HG03095 (cell line): Measurements from ENCODE around the gene FST.

ENCODE experiments used
- ATAC-seq: cut with Tn5 transposase; IDR thresholded peaks from one replicate; pipeline ENCODE4 v1.9.1; 2021; ENCODE audit warnings: moderate library complexity; ENCODE audit not compliant: unreplicated experiment

FST gene

DNA sequence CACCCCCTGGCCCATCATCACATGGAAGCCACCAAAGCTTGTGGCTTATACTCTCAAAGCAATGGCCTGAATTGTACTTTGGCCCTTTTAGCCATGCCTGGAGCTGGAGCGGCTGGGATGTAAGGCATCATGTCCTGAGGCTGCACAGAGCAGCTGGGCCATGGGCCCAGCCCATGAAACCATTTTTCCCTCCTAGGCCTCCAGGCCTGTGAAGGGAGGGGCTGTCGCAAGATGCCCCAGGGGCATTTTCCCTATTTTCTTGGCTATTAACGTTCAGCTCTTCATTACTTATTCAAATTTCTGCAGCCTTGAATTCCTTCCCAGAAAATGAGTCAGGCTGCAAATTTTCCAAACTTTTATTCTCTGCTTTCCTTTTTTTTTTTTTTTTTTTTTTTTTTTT lies 27.7 kb downstream of the FST start:
- ATAC-seq, result no peak

DNA sequence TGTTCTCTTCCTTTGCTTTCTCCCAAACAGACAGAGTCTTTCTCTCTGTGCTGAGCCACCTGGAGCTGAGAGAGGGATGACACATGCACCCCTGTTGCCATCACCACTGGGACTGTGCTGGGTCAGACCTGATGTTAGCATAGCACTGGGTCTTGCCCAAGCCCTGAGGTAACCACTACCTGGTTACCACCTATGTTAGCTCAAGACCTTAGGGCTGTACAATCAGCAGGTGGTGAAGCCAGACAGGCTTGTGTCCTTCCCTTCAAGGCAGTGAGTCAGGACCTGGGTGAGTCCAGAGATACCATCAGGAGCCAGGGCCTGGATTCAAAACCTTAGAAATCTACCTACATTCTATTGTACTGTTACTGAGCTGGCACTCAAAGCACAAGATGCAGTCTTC lies 32.1 kb downstream of the FST start:
- ATAC-seq, result no peak

DNA sequence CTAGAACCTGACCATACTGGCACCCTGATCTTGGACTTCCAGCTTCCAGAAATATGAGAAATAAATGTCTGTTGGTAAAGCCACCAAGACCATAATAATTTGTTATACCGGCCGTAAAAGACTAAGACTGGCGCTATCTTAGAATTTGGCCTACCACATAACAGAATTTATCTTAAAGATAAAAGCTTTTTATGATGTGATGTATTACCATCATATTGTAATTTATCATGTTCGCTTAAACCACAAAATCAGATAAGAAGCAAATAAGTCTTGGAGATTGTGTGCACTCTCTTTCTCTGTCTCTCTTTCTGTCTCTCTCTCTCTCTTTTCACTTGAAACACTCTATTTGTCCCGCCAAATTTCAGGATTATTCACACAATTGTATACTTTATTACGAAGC lies 35.6 kb downstream of the FST start:
- ATAC-seq, result no peak

DNA sequence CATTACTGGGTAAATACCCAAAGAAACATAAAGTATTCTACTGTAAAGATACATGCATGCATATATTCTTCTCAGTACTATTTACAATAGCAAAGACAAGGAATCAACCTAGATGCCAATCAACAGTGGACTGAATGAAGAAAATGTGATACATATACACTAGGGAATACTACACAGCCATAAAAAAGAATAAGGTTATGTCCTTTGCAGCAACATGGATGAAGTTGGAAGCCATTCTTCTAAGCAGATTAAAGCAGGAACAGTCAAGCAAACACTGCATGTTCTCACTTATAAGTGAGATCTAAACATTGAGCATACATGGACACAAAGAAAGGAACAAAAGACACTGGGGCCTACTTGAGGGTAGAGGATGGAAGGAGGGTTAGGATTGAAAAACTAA lies 40.4 kb downstream of the FST start:
- no peak for ATAC-seq
